Measurements from ENCODE around the gene TNNC1.

TNNC1 gene

GRCh38 chr3:52453496-52454249, at the start of gene TNNC1:
Gene TNNC1 (minus strand): TSS chr3:52454041. CDS start chr3:52454015, 26 bp downstream.
- DNase-seq: no peak

DNA sequence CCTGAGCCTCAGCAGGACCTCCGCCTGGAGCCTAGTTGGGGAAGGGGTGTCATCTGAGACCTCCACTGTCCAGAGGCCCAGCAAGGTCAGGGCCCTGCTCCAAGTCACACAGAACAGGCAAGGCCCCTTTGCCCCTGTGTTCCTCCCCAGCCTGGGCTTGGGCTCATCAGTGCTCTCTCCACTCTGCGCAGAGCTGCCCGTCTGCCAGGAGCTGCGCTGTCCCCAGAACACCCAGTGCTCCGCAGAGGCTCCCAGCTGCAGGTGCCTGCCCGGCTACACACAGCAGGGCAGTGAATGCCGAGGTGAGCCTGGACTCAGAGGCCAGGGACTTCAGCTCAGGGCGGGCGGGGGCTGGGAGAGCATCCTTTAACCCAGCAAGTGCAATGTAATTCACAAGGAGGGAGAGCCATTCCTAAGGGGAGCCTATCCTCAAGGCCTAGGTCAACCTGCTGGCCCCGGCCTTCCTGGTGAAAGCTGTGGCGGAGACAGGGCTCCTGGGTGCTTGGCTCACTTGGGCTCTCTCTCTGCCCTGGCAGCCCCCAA, 49.0 kb upstream of the TNNC1 start:
- DNase-seq: no peak

GRCh38 chr3:52502001-52502400, 48.2 kb upstream of the TNNC1 start:
- no peak for DNase-seq

- no peak for DNase-seq
These were observed 47.2 kb upstream of the TNNC1 start for GRCh38 chr3:52501046-52501445.

DNA sequence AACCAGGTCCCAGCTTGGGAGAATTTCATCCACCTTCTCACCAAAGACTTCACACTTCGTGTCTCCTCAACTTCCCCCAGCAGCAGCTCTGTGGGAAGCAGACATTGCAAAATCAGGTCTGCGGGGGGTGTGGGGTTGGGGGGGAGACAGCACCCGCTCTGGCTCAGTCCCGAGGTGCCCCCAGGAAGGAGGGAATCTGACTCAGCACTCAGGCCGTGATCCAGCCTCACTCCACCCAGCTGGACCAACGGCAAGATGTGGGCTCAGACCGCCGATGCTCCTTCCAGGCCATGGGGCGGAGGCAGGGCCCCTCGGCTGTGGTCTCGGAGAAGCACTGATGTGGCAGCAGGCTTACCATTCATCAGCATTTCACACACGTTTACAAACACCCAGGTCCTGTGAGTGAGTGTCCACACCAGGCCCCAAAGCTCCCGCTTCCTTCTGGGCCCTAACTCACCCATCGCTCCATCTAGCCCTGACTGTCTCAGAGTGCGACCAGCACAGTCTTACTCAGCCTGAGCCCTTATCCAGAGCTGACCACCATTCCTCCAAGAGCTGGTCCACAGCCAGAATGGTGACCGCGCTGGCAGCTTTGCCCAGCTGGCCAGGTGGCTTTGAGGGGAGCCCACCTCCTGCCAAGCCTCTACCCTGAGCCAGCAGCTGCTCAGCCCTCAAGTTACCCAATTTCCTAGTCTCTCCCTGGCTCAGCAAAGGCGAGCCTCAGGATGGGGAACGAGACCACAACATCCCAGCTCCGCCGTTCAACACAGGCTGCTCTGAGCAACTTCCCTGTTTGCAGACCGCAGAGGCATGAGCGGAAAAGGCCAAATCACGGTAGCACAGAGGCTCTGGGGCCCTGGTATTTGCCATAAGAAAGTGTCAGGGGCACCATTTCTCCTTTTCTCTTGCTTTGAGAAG, 44.6 kb upstream of the TNNC1 start:
- no peak for DNase-seq

DNA sequence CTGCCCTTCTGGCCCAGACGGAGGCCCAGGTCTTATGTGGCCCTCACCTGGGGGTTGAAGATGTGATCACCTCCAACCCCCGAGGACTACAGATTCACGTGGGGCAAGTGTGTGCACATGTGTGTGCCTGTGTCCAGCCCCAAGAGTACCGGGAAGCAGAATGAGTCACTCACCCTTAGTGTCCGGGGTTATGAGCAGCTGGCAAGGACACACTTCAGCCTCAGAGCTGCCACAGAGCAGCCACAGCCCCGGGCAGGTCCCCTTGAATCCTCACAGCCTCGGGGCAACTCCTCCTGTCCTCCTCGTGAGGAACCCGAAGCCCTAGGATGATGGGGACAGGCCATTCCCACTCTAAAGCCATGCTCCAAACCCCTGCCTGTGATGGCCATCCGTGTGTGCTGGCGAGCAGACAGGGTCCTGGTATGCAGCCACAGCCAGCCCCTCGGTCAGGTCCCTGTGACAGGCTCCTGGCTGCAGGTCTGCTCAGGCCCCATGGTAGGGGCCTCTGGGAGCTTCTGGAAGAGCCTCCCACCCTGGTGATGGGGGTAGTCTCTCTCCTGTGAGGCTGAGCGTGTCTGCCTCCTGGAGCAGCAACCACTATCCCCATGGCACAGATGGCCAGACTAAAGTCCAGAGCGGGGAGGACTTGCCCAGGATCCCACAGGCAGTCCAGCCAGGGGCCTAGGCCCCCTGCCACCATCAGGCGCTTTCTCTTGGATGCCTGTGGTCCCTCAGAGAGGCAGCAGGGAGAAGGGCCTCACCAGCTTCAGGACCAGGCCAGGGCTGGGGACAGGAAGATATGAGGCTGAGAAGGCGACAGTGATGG, 42.1 kb upstream of the TNNC1 start:
- no peak for DNase-seq

GRCh38 chr3:52494886-52495495, 41.1 kb upstream of the TNNC1 start, which contains the start of gene STAB1:
Gene STAB1 (plus strand): TSS chr3:52495338. CDS start chr3:52495414, 76 bp downstream.
- no peak for DNase-seq

DNA sequence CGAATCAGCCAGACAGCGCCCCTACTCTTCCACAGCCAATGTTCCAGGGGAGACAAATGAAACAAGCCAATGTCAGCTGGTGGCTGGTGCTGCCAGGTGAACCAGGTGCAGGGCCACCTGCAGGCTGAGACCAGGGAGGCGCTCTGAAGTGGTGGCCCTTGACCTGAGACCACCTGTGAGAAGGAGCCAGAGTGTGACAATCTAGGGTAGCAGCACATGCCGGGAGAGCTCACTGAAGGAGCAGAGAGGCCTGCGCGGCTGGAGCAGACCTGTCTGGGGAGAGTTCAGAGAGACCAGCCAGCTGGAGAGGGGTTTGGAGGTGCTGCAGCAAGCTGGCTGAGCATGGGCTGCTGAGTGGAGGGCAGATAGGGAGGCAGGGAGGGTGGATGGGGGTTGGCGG, 40.6 kb upstream of the TNNC1 start:
- no peak for DNase-seq

GRCh38 chr3:52493232-52494017, 39.6 kb upstream of the TNNC1 start:
- DNase-seq: no peak

DNA sequence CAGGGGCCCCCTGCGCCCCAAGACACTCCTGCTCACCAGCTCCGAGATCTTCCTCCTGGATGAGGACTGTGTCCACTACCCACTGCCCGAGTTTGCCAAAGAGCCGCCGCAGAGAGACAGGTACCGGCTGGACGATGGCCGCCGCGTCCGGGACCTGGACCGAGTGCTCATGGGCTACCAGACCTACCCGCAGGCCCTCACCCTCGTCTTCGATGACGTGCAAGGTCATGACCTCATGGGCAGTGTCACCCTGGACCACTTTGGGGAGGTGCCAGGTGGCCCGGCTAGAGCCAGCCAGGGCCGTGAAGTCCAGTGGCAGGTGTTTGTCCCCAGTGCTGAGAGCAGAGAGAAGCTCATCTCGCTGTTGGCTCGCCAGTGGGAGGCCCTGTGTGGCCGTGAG, 38.2 kb upstream of the TNNC1 start:
- DNase-seq: no peak

- DNase-seq: no peak
These were observed 37.2 kb upstream of the TNNC1 start for GRCh38 chr3:52490939-52491526.

GRCh38 chr3:52490035-52490938, 36.4 kb upstream of the TNNC1 start:
- no peak for DNase-seq

GRCh38 chr3:52489453-52489852, 35.6 kb upstream of the TNNC1 start:
- DNase-seq: no peak

- DNase-seq: no peak
These were observed 34.9 kb upstream of the TNNC1 start for GRCh38 chr3:52488746-52489145.

DNA sequence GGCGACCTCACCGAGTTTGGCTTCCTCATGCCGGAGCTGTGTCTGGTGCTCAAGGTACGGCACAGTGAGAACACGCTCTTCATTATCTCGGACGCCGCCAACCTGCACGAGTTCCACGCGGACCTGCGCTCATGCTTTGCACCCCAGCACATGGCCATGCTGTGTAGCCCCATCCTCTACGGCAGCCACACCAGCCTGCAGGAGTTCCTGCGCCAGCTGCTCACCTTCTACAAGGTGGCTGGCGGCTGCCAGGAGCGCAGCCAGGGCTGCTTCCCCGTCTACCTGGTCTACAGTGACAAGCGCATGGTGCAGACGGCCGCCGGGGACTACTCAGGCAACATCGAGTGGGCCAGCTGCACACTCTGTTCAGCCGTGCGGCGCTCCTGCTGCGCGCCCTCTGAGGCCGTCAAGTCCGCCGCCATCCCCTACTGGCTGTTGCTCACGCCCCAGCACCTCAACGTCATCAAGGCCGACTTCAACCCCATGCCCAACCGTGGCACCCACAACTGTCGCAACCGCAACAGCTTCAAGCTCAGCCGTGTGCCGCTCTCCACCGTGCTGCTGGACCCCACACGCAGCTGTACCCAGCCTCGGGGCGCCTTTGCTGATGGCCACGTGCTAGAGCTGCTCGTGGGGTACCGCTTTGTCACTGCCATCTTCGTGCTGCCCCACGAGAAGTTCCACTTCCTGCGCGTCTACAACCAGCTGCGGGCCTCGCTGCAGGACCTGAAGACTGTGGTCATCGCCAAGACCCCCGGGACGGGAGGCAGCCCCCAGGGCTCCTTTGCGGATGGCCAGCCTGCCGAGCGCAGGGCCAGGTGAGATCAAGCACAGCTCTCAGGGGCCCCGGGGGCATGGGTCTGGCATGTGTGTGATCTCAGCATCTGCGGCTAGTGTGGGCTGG, 34.2 kb upstream of the TNNC1 start:
- DNase-seq: no peak

- no peak for DNase-seq
These were observed 33.4 kb upstream of the TNNC1 start for GRCh38 chr3:52487050-52487787.

DNA sequence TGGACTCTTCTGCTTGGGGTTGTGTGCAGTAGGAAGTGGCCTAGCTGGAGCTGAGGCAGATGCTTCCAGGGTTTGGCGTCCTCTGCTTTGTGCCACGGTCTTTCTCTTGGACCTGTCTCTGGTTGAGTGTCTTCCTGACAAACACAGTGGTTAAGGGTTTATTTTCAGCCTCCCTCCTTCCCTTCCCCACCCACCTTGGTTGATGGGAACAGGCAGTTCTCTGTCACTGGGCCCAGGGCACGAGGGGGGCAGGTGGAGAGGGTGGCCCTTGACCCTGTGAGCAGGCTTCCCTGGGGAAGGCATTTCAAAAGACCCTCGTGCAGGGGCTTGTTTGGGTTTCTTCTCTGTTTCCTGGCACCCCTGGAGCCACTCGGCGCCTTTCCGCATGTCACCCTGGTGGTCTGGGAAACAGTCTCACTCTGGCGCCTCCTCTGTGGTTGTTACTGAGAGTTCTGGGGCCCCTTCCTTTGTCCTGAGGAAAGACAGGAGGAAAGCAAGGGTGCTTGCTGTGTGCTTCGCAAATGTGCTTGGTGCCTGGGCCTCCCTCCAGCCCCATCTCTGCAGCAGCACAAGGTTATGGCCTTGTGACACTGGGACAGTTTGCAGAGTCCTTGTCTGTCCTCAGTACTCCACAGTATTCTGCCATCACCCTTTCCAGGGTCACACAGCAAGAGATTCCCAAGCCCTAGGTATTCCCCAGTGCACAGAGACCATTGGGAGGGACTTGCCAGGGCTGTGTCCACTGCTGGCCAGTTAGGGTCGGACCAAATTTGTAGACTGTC, 31.0 kb upstream of the TNNC1 start:
- no peak for DNase-seq
